Naive thymus-derived CD4-positive, alpha-beta T cell (primary cell): Measurements from ENCODE around the gene SORL1-AS1. TPM values are rescaled to one million over a fixed set of nuclear protein-coding genes. Genes with fewer than 3 reads are reported as not detected.

Experiments used
- ATAC-seq: fragments of 150-1000 bp; cut with Tn5 transposase; 2 replicates; pipeline ENCODE4 v1.10.0; 2021; ENCODE audit warnings: mild to moderate bottlenecking, moderate library complexity
- CTCF ChIA-PET: fragments of 350-600 bp; sonication (Branson Sonifier 250); formaldehyde crosslinking; loops from one replicate; lab custom pipeline; 2021; ENCODE audit warnings: antibody characterized with exemption; lab: Charles Lee
- POLR2A ChIA-PET: fragments of 350-600 bp; sonication (Branson Sonifier 250); formaldehyde crosslinking; loops from one replicate; lab custom pipeline; 2021; ENCODE audit warnings: antibody characterized with exemption, inconsistent platforms; lab: Charles Lee
- DNase-seq, 9 donors: peaks; one replicate each; pipeline versions ENCODE4 v3.0.0 to v3.0.0-alpha.2; 2020 to 2022; ENCODE audit warnings: mixed read lengths in 1 of 9
- H3K27ac ChIP-seq: one replicate; pipeline ENCODE4 v1.7.0; 2013; ENCODE audit warnings: mild to moderate bottlenecking, low read depth, low read length, moderate library complexity
- H3K27me3 ChIP-seq, 2 donors: one replicate each; pipeline ENCODE4 v1.7.0; 2013; ENCODE audit warnings: low read length in 2 of 2, mild to moderate bottlenecking in 2 of 2, moderate library complexity in 2 of 2; ENCODE audit not compliant: control insufficient read depth in 2 of 2, insufficient read depth in 2 of 2
- H3K36me3 ChIP-seq, 3 experiments: 1 replicate in 2 of 3; 2 replicates in 1 of 3; pipeline ENCODE4 v1.7.0; 2013; ENCODE audit warnings: low read length in 3 of 3, mild to moderate bottlenecking in 3 of 3, moderate library complexity in 1 of 3; ENCODE audit not compliant: insufficient read depth in 3 of 3, control insufficient read depth in 2 of 3
- H3K4me1 ChIP-seq, 2 donors: one replicate each; pipeline ENCODE4 v1.7.0; 2013; ENCODE audit warnings: low read length in 2 of 2, mild to moderate bottlenecking in 2 of 2, moderate library complexity in 1 of 2; ENCODE audit not compliant: control insufficient read depth in 2 of 2, insufficient read depth in 2 of 2
- H3K4me3 ChIP-seq: 2 replicates; pipeline ENCODE4 v1.7.0; 2013; ENCODE audit warnings: mild to moderate bottlenecking, low read length
- H3K9me3 ChIP-seq, 3 experiments: 1 replicate in 2 of 3; 2 replicates in 1 of 3; pipeline ENCODE4 v1.7.0; 2013; ENCODE audit warnings: low read length in 3 of 3; ENCODE audit not compliant: control insufficient read depth in 2 of 3
- H3K27ac Mint-ChIP-seq, 9 donors: one replicate each; pipeline ENCODE4 v1.8.0; 2020 to 2022; ENCODE audit warnings: mixed read lengths in 9 of 9, mild to moderate bottlenecking in 8 of 9, moderate library complexity in 5 of 9, inconsistent platforms in 2 of 9
- H3K27me3 Mint-ChIP-seq, 5 donors: one replicate each; pipeline ENCODE4 v1.8.0; 2021 to 2022; ENCODE audit warnings: mixed read lengths in 5 of 5, mild to moderate bottlenecking in 1 of 5
- H3K36me3 Mint-ChIP-seq, 5 donors: one replicate each; pipeline ENCODE4 v1.8.0; 2020 to 2022; ENCODE audit warnings: mixed read lengths in 5 of 5, mild to moderate bottlenecking in 3 of 5, inconsistent platforms in 1 of 5
- H3K4me1 Mint-ChIP-seq, 7 donors: one replicate each; pipeline ENCODE4 v1.8.0; 2020 to 2022; ENCODE audit warnings: mixed read lengths in 7 of 7, mild to moderate bottlenecking in 3 of 7, inconsistent platforms in 1 of 7
- H3K4me3 Mint-ChIP-seq, 10 donors: one replicate each; pipeline ENCODE4 v1.8.0; 2020 to 2022; ENCODE audit warnings: mild to moderate bottlenecking in 10 of 10, mixed read lengths in 10 of 10, moderate library complexity in 6 of 10, inconsistent platforms in 2 of 10
- H3K9me3 Mint-ChIP-seq, 11 donors: one replicate each; pipeline ENCODE4 v1.8.0; 2020 to 2022; ENCODE audit warnings: mixed read lengths in 11 of 11, mild to moderate bottlenecking in 4 of 11, inconsistent platforms in 1 of 11, moderate library complexity in 1 of 11
- intact Hi-C, 2 donors: fragments of 100-400 bp; cut with micrococcal nuclease; formaldehyde crosslinking; loops; one replicate each; pipeline ENCODE4 v1.15.1; 2023
- polyA plus RNA-seq, 2 donors: library from polyadenylated mRNA; unstranded; fragments of 300-500 nt; fragmentation: Illumina TruSeq; gene quantifications; one replicate each; pipeline ENCODE4 v1.2.3, GENCODE V29; 2021
- total RNA-seq, 6 experiments: library from RNA in 5 of 6; stranded (reverse) in 5 of 6; gene quantifications; 1 replicate in 5 of 6; 2 replicates in 1 of 6; pipeline ENCODE4 v1.2.3 and lab custom pipeline; 2021 to 2026

The SORL1-AS1 gene

GRCh38 chr11:121391914-121392313 lies 60.9 kb downstream of the SORL1-AS1 start:
- Mint-ChIP-seq H3K4me3 (no peak overlapping the region), H3K36me3 (peaks cover 0 to 4% (median 2%) of the 10 kb centered on the region in 5 donors), H3K9me3 (peaks cover 0 to 3% (median 0%) of the 10 kb centered on the region in 11 donors), H3K4me1 (peaks cover 6 to 32% (median 19%) of the 10 kb centered on the region in 7 donors), H3K27ac (peak overlapping the region in 2 of 9 donors; percentile 53 to 59), H3K27me3 (no peaks in the 10 kb centered on the region)
- no peaks in the 10 kb centered on the region for H3K36me3 ChIP-seq
- H3K27ac ChIP-seq, result no peak overlapping the region
- ChIA-PET CTCF (interaction anchor here (0.5 kb wide), 1 partner anchor 190 kb away, joined by 4 read pairs; no protein-coding TSS in a partner anchor), POLR2A (interaction anchor here (1.3 kb wide), 1 partner anchor 58 kb away, joined by 3 read pairs; no protein-coding TSS in a partner anchor)
- ATAC-seq (no peak), DNase-seq (no peak)
- no peaks in the 10 kb centered on the region for H3K9me3 ChIP-seq
- intact Hi-C loops, result no loop called here
- H3K27me3 ChIP-seq, result no peaks in the 10 kb centered on the region
- no peaks in the 10 kb centered on the region for H3K4me1 ChIP-seq
- H3K4me3 ChIP-seq, result no peak overlapping the region

DNA sequence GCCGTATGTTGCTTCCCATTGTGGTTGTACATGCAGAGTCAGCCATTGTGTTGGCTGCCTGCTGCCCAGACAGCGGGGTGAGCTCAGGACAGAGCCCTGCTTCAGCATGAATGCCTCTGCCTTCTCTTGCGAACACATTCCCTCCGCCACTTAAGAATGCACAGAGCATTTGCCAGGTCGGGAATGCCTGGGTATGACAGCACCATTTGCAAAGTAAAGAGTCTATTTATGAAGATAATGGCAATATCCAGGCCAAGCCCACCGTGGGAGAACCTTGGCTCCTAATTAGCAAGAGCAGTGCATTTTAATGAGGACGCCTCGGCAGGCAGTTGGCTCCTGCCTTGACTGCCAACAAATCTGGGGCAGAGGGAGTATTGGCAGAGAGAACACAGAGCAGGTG lies 63.1 kb downstream of the SORL1-AS1 start:
- ChIA-PET POLR2A (no interaction called here), CTCF (no interaction called here)
- Mint-ChIP-seq H3K4me3 (no peak overlapping the region), H3K4me1 (peaks cover 6 to 24% (median 12%) of the 10 kb centered on the region in 7 donors), H3K27me3 (no peaks in the 10 kb centered on the region), H3K9me3 (peaks cover 0 to 6% (median 0%) of the 10 kb centered on the region in 11 donors), H3K27ac (no peak overlapping the region), H3K36me3 (peaks cover 0 to 5% (median 3%) of the 10 kb centered on the region in 5 donors)
- no peaks in the 10 kb centered on the region for H3K4me1 ChIP-seq
- no peak overlapping the region for H3K4me3 ChIP-seq
- ATAC-seq (no peak), DNase-seq (no peak)
- H3K36me3 ChIP-seq, result no peaks in the 10 kb centered on the region
- no peaks in the 10 kb centered on the region for H3K27me3 ChIP-seq
- H3K9me3 ChIP-seq, result no peaks in the 10 kb centered on the region
- H3K27ac ChIP-seq, result no peak overlapping the region
- intact Hi-C loops, result no loop called here

Other genes with a start within 250 kb of the SORL1-AS1 start
- gene SC5D, start 160.2 kb downstream of the SORL1-AS1 start, total RNA-seq, result 10 to 100 TPM; 21.5 to 48.7 (median 32.8) TPM
- 10 to 100 TPM in 1 of 2 donors, 1 to 10 TPM in 1; 7.9 to 13.3 TPM for gene SC5D, start 160.2 kb downstream of the SORL1-AS1 start, polyA plus RNA-seq
- 100 to 1,000 TPM; 179 to 555 (median 375) TPM for gene SORL1, start 653 bp downstream of the SORL1-AS1 start, total RNA-seq
- gene SORL1, start 653 bp downstream of the SORL1-AS1 start, polyA plus RNA-seq, result 100 to 1,000 TPM; 165 to 249 TPM